Subcutaneous abdominal adipose tissue (tissue), 5 donors: ENCODE measurements around the gene FAM222B.
"Not testable (repeated sequence)": the region's sequence is repeated elsewhere in the genome, so short reads cannot be mapped to it uniquely, and the experiment has no call there.

Experiments
- H3K27ac ChIP-seq: one replicate; pipeline ENCODE4 v1.7.0; 2013; ENCODE audit warnings: low read depth, mild to moderate bottlenecking, inconsistent platforms, low read length, moderate library complexity
- H3K27me3 ChIP-seq, 5 donors: one replicate each; pipeline ENCODE4 v1.7.0; 2013; ENCODE audit warnings: low read length in 5 of 5, inconsistent platforms in 1 of 5; ENCODE audit not compliant: control insufficient read depth in 5 of 5, insufficient read depth in 4 of 5
- H3K36me3 ChIP-seq, 5 donors: one replicate each; pipeline ENCODE4 v1.7.0; 2013; ENCODE audit warnings: low read length in 5 of 5; ENCODE audit not compliant: control insufficient read depth in 5 of 5, insufficient read depth in 5 of 5
- H3K4me1 ChIP-seq, 5 donors: one replicate each; pipeline ENCODE4 v1.7.0; 2013; ENCODE audit warnings: low read length in 5 of 5, mild to moderate bottlenecking in 3 of 5, moderate library complexity in 1 of 5; ENCODE audit not compliant: control insufficient read depth in 5 of 5, insufficient read depth in 5 of 5
- H3K4me3 ChIP-seq, 5 donors: one replicate each; pipeline ENCODE4 v1.7.0; 2013; ENCODE audit warnings: low read length in 5 of 5, low read depth in 1 of 5
- H3K9ac ChIP-seq, 5 donors: one replicate each; pipeline ENCODE4 v1.7.0; 2013; ENCODE audit warnings: low read length in 5 of 5, mild to moderate bottlenecking in 4 of 5, moderate library complexity in 3 of 5
- H3K9me3 ChIP-seq, 5 donors: one replicate each; pipeline ENCODE4 v1.7.0; 2013; ENCODE audit warnings: low read length in 5 of 5; ENCODE audit not compliant: control insufficient read depth in 5 of 5
- donor health status: healthy.
- donor health status: healthy.
- donor health status: healthy.
- donor health status: healthy.
- donor health status: healthy.

FAM222B gene

GRCh38 chr17:28741358-28742349, 100.9 kb downstream of the FAM222B start:
- no peak overlapping the region for H3K27ac ChIP-seq
- H3K4me1 ChIP-seq, result peaks cover 0 to 50% (median 34%) of the 10 kb centered on the region in 5 donors
- no peaks in the 10 kb centered on the region for H3K9me3 ChIP-seq
- peaks cover 0 to 3% (median 0%) of the 10 kb centered on the region in 5 donors for H3K36me3 ChIP-seq
- H3K9ac ChIP-seq, result no peak overlapping the region
- no peaks in the 10 kb centered on the region for H3K27me3 ChIP-seq
- H3K4me3 ChIP-seq, result no peak overlapping the region

- Histone ChIP-seq H3K27me3 (no peaks in the 10 kb centered on the region), H3K4me1 (peaks cover 0 to 40% (median 28%) of the 10 kb centered on the region in 5 donors), H3K9me3 (no peaks in the 10 kb centered on the region), H3K4me3 (no peak overlapping the region), H3K27ac (no peak overlapping the region), H3K36me3 (peaks cover 0 to 3% (median 0%) of the 10 kb centered on the region in 5 donors), H3K9ac (no peak overlapping the region)
Observed at GRCh38 chr17:28740406-28741357, 101.9 kb downstream of the FAM222B start.

GRCh38 chr17:28738680-28739384, 103.8 kb downstream of the FAM222B start:
- Histone ChIP-seq H3K27ac (no peak overlapping the region), H3K36me3 (peaks cover 0 to 3% (median 0%) of the 10 kb centered on the region in 5 donors), H3K4me1 (peaks cover 0 to 25% (median 14%) of the 10 kb centered on the region in 5 donors), H3K9ac (no peak overlapping the region), H3K27me3 (no peaks in the 10 kb centered on the region), H3K9me3 (no peaks in the 10 kb centered on the region), H3K4me3 (no peak overlapping the region)

- H3K36me3 ChIP-seq, result peaks cover 0 to 3% (median 0%) of the 10 kb centered on the region in 5 donors
- H3K27ac ChIP-seq, result no peak overlapping the region
- peaks cover 0 to 20% (median 8%) of the 10 kb centered on the region in 5 donors for H3K4me1 ChIP-seq
Observed at GRCh38 chr17:28737770-28738679, 104.6 kb downstream of the FAM222B start.

GRCh38 chr17:28737316-28737715, 105.3 kb downstream of the FAM222B start:
- no peaks in the 10 kb centered on the region for H3K9me3 ChIP-seq
- H3K27me3 ChIP-seq, result no peaks in the 10 kb centered on the region
- peaks cover 0 to 3% (median 0%) of the 10 kb centered on the region in 5 donors for H3K36me3 ChIP-seq
- H3K27ac ChIP-seq, result no peak overlapping the region
- H3K4me3 ChIP-seq, result no peak overlapping the region
- no peak overlapping the region for H3K9ac ChIP-seq
- H3K4me1 ChIP-seq, result peaks cover 0 to 17% (median 5%) of the 10 kb centered on the region in 5 donors

More at GRCh38 chr17:28737770-28738679, 104.6 kb downstream of the FAM222B start:
- H3K27me3 ChIP-seq, result no peaks in the 10 kb centered on the region
- H3K9me3 ChIP-seq, result no peaks in the 10 kb centered on the region
- H3K4me3 ChIP-seq, result no peak overlapping the region
- H3K9ac ChIP-seq, result no peak overlapping the region

GRCh38 chr17:28735913-28736769, 106.4 kb downstream of the FAM222B start:
- H3K27me3 ChIP-seq, H3K36me3 ChIP-seq, H3K9me3 ChIP-seq, H3K9ac ChIP-seq, H3K27ac ChIP-seq, H3K4me3 ChIP-seq, H3K4me1 ChIP-seq: not testable (repeated sequence)

- peaks cover 0 to 3% (median 0%) of the 10 kb centered on the region in 5 donors for H3K36me3 ChIP-seq
- no peak overlapping the region for H3K9ac ChIP-seq
- no peak overlapping the region for H3K4me3 ChIP-seq
- no peaks in the 10 kb centered on the region for H3K27me3 ChIP-seq
- H3K27ac ChIP-seq, result no peak overlapping the region
- H3K9me3 ChIP-seq, result no peaks in the 10 kb centered on the region
- no peaks in the 10 kb centered on the region for H3K4me1 ChIP-seq
Observed at GRCh38 chr17:28735242-28735722, 107.3 kb downstream of the FAM222B start.

GRCh38 chr17:28734712-28735241, 107.8 kb downstream of the FAM222B start:
- Histone ChIP-seq H3K9me3 (no peaks in the 10 kb centered on the region), H3K4me3 (no peak overlapping the region), H3K36me3 (peaks cover 0 to 3% (median 0%) of the 10 kb centered on the region in 5 donors), H3K4me1 (no peaks in the 10 kb centered on the region), H3K9ac (no peak overlapping the region), H3K27ac (no peak overlapping the region), H3K27me3 (no peaks in the 10 kb centered on the region)
